HK-2 (cell line): ENCODE measurements around the gene INPP5A.

Experiments
- DNase-seq: peaks from one replicate; pipeline ENCODE4 v3.0.0-alpha.2; 2018; ENCODE audit not compliant: unreplicated experiment

INPP5A gene

DNA sequence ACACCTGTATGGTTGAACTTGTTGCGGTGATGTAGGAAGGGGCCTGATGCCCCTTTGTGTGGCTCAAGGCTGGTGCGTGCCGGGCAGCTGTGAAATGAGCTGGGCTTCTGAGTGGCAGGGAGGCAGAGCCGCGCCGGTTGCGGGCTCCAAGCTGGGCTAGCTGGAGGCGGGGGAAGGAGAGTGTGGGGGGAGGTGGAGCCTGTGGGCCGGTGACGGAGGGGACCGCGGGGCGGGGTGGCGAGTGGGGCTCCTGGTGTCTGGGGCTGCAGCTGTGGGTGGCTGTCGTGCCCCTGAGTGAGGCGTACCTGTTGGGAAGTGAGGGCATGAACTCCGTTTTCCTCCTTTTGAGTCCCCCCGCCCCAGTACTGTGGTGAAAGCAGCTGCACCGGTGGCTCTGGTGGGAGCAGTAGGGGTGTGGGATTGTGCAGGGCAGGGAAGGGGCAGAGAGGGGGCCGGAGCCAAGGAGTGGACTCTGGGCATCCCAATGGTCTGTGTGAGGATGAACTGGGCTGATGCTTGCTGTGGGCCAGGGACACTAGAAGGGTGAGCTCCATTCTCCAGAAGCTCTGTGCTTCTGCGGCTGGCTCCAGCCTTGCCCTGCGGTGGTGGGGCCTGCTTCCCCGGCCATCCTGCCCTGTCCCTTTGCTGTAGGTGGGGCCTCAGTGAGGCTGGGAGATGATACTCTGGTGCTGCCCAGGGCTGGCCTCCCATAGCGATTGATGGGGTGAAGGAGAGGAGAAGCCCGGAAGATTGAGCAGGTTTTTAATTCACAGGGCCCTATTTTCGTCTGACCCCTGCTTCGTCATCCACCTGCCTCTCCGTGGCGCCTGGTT, 41.7 kb downstream of the INPP5A start:
- no peak for DNase-seq

DNA sequence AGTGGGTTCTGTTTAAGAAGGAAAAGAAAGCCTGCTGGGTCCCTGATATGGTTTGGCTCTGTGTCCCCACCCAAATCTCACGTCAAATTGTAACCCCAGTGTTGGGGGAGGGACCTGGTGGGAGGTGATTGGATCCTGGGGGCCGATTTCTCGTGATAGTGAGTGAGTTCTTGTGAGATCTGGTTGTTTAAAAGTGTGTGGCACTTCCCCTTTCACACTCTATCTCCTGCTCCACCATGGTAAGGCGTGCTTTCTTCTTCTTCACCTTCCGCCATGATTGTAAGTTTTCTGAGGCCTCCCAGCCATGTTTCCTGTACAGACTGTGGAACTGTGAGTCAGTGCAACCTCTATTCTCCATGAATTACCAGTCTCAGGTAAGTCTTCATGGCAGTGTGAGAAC, 42.6 kb downstream of the INPP5A start:
- DNase-seq, result no peak

- no peak for DNase-seq
Observed at GRCh38 chr10:132580617-132581016, 43.0 kb downstream of the INPP5A start.

DNA sequence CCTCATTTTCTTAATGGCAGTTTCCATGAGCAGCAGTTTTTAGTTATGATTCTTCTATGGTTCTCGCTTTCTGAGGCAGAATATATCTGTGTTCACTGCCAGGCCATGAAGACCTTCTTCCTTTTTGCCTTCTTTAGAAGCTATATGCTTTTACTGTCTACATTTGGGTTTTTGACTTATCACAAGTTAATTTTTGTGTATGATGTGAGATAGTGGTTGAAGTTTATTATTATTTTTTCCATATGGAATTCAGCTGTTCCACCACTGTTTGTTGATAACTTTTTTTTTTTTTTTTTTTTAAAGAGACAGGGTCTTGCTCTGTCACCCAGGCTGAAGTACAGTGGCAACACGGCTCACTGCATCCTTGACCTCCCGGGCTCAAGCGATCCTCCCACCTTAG, 44.5 kb downstream of the INPP5A start:
- DNase-seq, result no peak

GRCh38 chr10:132582771-132583170, 45.2 kb downstream of the INPP5A start:
- DNase-seq, result no peak

- no peak for DNase-seq
Observed at GRCh38 chr10:132583456-132583855, 45.9 kb downstream of the INPP5A start.

DNA sequence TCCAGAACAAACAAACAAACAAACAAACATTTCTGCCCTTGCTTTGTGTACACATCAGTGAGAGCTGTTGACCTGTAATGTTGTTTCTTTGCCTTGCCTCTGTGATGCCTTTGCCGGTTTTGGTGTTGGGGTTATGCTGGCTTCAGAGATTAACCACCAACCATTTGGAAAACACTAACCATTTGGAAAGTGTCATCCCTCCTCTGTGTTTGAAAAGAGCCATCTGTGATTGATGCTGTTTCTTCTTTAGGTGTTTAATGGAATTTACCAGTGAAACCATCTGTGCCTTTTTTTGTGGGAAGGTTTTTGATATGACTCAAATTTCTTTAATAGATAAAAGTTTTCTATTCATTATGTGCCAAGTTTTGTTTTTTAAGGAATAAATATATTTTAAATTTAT, 46.5 kb downstream of the INPP5A start:
- DNase-seq, result no peak

- DNase-seq, result no peak
Observed at GRCh38 chr10:132585732-132586722, 48.4 kb downstream of the INPP5A start.

- no peak for DNase-seq
Observed at GRCh38 chr10:132586739-132587138, 49.2 kb downstream of the INPP5A start.

GRCh38 chr10:132587175-132587574, 49.6 kb downstream of the INPP5A start:
- no peak for DNase-seq

GRCh38 chr10:132588301-132589013, 50.9 kb downstream of the INPP5A start:
- DNase-seq, result no peak

- no peak for DNase-seq
Observed at GRCh38 chr10:132589015-132589414, 51.4 kb downstream of the INPP5A start.

DNA sequence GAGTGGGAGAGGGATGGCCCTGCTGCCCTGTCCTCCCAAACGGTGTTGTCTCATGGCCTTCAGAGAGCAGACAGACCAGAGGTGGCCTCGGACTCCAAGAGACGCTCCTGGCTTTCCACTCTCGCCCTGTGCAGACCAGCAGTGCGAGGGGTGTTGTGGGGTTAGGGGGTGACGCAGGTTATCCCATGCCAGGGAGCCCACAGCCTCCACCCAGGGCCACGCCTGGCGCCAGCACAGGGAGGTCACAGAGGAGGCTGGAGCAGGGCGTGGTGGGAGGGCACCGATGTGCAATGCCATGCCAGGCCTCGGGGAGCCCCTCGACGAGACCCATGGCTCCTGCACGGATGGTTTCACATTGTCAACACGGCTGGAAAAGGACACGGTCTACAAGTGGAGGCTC, 52.1 kb downstream of the INPP5A start:
- no peak for DNase-seq

GRCh38 chr10:132590094-132590751, 52.6 kb downstream of the INPP5A start:
- no peak for DNase-seq

GRCh38 chr10:132590752-132591121, 53.1 kb downstream of the INPP5A start:
- no peak for DNase-seq

DNA sequence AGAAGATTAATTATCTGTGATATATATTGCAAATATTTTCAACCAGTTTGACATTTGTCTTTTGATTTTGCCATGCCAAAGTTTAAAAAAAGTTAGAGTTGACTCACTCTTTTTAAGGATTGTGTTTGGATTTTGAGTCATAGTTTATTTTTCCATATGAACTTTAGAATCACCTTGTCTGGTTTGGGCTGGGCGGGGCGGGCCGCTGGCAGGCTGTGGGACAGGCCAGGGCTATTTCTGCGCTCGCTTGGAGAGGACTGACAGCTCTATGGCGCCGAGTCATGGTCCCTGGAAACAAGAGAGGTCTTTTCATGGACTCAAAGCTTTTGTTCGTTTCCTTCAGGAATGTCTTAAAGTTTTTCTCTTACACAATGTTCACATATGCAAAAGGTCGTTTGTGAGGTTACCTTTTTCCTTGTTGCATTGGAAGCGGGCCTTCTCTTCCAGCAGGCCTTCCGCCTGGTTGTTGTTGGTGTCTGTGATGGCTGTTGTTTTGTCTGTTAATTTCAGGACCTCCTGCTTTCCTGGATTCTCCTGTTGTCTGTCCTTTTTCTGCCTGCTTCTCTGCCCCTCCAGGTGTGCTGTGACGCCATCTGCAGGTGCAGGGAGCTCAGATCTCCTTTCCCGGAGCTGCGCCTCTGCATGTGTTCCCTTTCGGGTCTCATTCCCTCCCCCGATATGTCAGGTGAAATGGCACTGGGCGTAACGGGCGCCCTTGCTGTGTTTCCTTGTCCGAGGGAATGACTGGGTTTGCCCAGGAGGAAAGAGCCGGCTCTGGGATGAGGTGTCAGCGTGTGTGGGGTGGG, 53.8 kb downstream of the INPP5A start:
- no peak for DNase-seq

DNA sequence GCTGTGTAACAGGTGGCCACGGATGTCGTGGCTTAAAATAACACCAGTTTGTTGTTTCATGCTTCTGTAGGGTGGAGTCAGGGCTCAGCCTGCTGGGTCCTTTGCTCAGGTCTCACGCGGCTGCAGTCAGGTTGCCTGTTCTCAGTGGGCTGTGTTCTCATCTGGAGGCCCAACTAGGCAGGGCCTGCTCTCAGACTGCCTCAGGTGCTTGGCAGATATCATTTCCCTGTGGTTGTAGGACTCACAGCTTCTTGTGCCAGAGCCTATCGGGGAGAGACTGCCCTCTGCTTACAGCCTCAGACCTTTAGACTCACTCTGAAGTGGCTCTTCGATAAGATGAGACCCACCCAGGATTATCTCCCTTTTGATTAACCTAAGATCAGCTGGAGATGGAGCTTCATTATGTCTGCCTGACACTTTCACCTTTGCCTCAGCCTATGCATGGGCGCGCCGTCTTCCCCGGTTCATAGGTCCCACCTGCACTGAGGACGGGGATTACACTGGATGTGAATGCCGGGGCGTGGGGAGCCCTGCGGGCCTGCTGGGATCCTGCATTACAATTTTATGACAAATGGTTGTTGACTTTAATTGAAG, 55.3 kb downstream of the INPP5A start:
- no peak for DNase-seq

DNA sequence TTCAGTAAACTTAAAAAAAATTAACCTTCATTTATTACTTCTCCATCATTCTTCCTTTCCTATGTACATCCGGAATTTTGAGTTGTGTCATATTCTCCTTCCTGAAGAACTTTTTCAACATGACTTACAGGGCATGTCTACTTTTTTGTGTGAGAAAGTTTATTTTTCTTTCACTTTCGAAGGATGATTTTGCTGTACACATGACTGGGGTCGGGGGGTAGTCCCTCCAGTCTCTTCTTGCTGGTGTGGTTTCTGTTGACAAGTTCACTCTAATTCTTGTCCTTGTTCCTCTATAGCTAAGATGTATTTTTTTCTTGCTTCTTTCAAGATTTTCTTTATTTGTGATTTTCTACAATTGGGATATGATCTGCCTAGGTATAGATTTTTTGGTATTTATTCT, 55.8 kb downstream of the INPP5A start:
- no peak for DNase-seq

DNA sequence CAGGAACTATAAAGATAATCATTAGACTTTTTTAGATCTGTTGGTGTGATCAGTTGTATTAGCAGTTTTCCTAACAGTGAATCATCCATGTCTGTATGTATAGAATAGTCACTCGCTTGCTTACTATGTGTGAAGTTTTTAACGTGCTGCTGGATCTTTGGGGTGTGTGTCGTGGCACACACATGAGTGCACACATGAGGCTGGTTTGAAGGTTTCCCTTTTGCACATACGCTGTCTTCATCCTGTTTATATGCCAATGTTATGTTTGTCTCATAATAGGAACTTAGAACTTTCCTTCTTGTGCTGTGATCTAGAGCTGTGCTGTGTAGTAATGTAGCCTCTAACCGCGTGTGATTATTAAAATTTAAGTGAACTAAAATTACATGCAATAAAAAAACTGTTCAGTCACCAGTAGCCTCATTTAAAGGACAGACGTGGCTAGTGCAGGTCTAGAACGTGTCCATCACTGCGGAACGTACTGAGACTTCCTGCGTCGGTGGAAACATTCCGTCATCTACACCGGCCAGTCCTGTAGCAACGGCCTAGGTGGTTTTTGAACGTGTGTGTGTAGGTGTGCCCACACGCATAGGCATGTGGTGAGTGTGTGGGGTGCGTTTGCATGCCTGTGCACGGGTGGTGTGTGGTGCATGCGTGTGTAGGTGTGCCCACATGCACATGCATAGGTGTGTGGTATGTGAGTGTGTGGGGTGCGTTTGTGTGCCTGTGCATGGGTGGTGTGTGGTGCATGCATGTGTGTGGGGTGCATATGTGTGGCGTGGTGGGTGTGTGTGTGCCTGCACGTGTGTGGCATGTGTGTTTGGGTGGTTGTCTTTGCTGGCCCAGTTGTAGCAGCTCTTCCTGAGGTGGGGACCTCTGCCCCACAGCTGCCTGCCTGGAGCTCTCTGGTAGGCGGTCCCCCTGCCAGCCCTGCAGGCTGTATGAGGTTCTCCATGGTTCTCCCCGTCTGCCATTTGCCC, 56.6 kb downstream of the INPP5A start:
- no peak for DNase-seq
